Effector memory CD8-positive, alpha-beta T cell (primary cell): ENCODE measurements around the gene ENTPD6.
"Not testable (repeated sequence)": the region's sequence is repeated elsewhere in the genome, so short reads cannot be mapped to it uniquely, and the experiment has no call there.

Experiments used
- ATAC-seq: fragments of 150-1000 bp; cut with Tn5 transposase; replicated peaks from 2 replicates; pipeline ENCODE4 v1.10.0; 2021; ENCODE audit warnings: mild to moderate bottlenecking, moderate library complexity
- DNase-seq, 3 experiments: peaks; one replicate each; pipeline ENCODE4 v3.0.0; 2021
- H3K27ac Mint-ChIP-seq, 2 donors: one replicate each; pipeline ENCODE4 v1.8.0; 2022; ENCODE audit warnings: mild to moderate bottlenecking in 2 of 2, mixed read lengths in 2 of 2, moderate library complexity in 2 of 2
- H3K27me3 Mint-ChIP-seq, 2 donors: one replicate each; pipeline ENCODE4 v1.8.0; 2022; ENCODE audit warnings: mixed read lengths in 2 of 2
- H3K36me3 Mint-ChIP-seq: one replicate; pipeline ENCODE4 v1.8.0; 2022; ENCODE audit warnings: mild to moderate bottlenecking, moderate library complexity, mixed read lengths; ENCODE audit not compliant: insufficient read depth
- H3K4me1 Mint-ChIP-seq, 2 donors: one replicate each; pipeline ENCODE4 v1.8.0; 2022; ENCODE audit warnings: low read depth in 2 of 2, mixed read lengths in 2 of 2
- H3K4me3 Mint-ChIP-seq, 2 donors: one replicate each; pipeline ENCODE4 v1.8.0; 2022; ENCODE audit warnings: mild to moderate bottlenecking in 2 of 2, mixed read lengths in 2 of 2, moderate library complexity in 2 of 2
- H3K9me3 Mint-ChIP-seq, 2 donors: one replicate each; pipeline ENCODE4 v1.8.0; 2022; ENCODE audit warnings: mixed read lengths in 2 of 2

ENTPD6 gene

GRCh38 chr20:25240851-25241658 lies 45.5 kb downstream of the ENTPD6 start:
- H3K27ac Mint-ChIP-seq, H3K4me1 Mint-ChIP-seq, H3K36me3 Mint-ChIP-seq, H3K9me3 Mint-ChIP-seq, DNase-seq, H3K4me3 Mint-ChIP-seq, ATAC-seq: not testable (repeated sequence)
- peaks cover 35 to 68% of the 10 kb centered on the region in 2 donors for H3K27me3 Mint-ChIP-seq

DNA sequence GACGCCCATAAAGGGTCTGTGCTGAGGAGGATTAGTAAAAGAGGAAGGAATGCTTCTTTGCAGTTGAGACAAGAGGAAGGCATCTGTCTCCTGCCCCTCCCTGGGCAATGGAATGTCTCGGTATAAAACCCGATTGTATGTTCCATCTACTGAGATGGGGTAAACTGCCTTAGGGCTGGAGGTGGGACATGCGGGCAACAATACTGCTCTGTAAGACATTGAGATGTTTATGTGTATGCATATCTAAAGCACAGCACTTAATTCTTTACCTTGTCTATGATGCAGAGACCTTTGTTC lies 46.1 kb downstream of the ENTPD6 start:
- H3K4me3 Mint-ChIP-seq, H3K27ac Mint-ChIP-seq, DNase-seq, H3K9me3 Mint-ChIP-seq, H3K36me3 Mint-ChIP-seq, ATAC-seq: not testable (repeated sequence)
- H3K4me1 Mint-ChIP-seq = peaks cover 8 to 10% of the 10 kb centered on the region in 2 donors
- peaks cover 34 to 63% of the 10 kb centered on the region in 2 donors for H3K27me3 Mint-ChIP-seq

DNA sequence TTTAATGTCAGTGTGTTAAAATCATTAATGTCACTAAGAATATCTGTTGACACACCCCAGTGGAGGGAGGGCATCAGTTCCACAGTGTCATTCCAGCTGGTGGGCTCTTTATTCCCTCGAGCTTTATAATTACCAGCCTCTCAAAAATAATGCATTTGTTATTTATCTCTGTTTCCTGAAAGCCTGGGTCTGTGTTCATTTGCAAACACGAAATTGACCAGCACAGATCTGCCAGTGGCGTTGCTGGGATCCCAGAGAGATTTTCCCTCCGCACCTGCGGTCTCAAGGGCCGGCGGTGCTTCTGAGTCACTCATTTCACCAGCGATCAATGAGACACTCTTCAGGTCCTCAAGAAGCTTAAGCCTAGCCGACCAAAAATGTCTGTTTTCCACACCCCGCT lies 46.7 kb downstream of the ENTPD6 start:
- Mint-ChIP-seq H3K4me1 (peaks cover 14 to 15% of the 10 kb centered on the region in 2 donors), H3K36me3 (peaks cover 3% of the 10 kb centered on the region), H3K27ac (no peak overlapping the region), H3K4me3 (no peak overlapping the region), H3K9me3 (no peaks in the 10 kb centered on the region), H3K27me3 (peaks cover 28 to 56% of the 10 kb centered on the region in 2 donors)
- DNase-seq = no peak
- ATAC-seq = no peak

DNA sequence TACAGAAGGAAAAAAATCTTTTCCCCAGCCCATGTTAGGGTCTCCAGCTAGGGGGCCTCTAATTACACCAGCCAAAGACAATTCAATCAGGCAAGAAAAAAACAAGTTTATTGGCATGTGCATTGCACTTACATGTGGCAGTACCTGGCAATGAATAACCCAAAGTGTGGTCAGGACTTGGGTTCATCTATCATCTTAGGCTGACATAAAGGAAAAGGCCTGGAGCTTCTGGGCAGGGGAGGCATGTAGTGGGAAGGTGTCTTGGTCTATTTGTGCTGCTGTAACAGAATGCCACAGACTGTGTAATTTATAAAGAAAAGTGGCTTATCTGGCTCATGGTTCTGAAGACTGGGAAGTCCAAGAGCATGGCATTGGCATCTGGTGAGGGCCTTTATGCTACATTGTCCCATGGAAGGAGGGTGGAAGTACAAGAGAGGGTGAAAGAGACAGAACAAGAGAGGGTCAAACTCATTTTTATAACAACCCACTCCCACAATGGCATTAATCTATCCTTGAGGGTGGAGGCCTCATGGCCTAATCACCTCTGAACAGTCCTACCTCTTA lies 48.0 kb downstream of the ENTPD6 start:
- peaks cover 7 to 8% of the 10 kb centered on the region in 2 donors for H3K4me1 Mint-ChIP-seq
- H3K4me3 Mint-ChIP-seq = no peak overlapping the region
- peaks cover 16 to 44% of the 10 kb centered on the region in 2 donors for H3K27me3 Mint-ChIP-seq
- H3K27ac Mint-ChIP-seq = no peak overlapping the region
- ATAC-seq (no peak), DNase-seq (no peak)
- H3K9me3 Mint-ChIP-seq = no peaks in the 10 kb centered on the region
- peaks cover 8% of the 10 kb centered on the region for H3K36me3 Mint-ChIP-seq

GRCh38 chr20:25244976-25245375 lies 49.5 kb downstream of the ENTPD6 start:
- H3K9me3 Mint-ChIP-seq = no peaks in the 10 kb centered on the region
- DNase-seq (no peak), ATAC-seq (no peak)
- H3K27me3 Mint-ChIP-seq = peaks cover 10 to 32% of the 10 kb centered on the region in 2 donors
- H3K36me3 Mint-ChIP-seq = peaks cover 8% of the 10 kb centered on the region
- H3K4me1 Mint-ChIP-seq = peaks cover 17 to 19% of the 10 kb centered on the region in 2 donors
- no peak overlapping the region for H3K4me3 Mint-ChIP-seq
- no peak overlapping the region for H3K27ac Mint-ChIP-seq

DNA sequence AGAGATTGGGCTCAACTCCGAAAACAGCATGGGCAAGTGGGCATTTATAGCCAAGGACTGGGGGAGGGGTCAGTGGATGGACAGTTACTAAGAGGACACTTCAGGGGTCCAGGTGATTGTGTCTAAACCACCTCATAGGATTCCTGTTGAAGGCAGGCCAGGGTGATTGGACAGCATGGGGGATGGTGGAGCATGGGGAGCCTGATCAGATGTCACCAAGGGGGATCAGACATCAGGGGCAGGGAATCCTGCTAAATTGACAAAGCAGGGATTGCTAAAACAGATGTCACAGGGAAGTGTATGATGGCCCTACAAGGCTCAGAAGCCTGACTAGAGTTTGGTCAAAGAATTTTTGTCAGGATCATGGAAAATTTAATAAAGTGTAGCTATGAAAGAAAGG lies 49.9 kb downstream of the ENTPD6 start:
- Mint-ChIP-seq H3K4me3 (no peak overlapping the region), H3K27ac (no peak overlapping the region), H3K27me3 (peaks cover 10 to 32% of the 10 kb centered on the region in 2 donors), H3K4me1 (peaks cover 18 to 21% of the 10 kb centered on the region in 2 donors), H3K36me3 (peaks cover 8% of the 10 kb centered on the region), H3K9me3 (no peaks in the 10 kb centered on the region)
- no peak for DNase-seq
- no peak for ATAC-seq

DNA sequence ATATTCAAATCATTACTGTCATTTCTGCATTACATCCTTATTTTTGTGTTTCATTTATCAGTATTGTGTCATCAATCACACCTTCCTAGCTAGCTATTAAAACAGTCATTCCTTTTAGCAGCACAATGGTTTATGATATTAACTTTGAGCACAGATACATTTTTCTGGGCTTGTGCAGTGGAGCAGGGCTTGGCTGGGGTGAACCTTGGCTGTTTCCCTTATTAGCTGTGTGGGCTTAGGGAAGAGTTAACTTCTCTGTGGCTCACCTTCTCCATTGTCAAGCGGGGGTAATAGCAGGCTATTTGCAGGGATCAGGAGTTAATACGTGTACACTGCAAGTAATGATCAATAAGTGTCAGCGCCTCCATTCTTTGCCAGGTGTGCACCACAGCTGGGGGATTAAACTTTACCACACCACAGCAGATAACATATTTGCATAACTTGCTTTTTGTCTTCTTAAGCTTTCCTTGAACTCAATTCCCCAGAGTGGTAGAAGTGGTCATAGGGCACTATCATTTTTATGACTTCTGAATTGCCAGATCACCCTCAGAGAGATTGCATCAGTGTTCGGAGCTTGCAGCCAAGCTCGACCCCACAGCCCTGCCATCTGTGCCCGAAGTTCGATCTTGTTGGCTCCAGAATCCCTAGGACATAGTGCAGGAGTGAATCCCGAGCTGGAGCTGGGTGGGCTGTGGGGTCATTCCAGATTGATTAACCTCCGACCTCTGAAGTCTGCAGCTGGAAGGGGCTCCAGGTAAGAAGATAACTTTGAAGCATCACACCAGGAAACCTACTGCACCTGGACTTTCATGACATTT lies 50.9 kb downstream of the ENTPD6 start:
- Mint-ChIP-seq H3K27ac (peak overlapping the region in 1 of 2 donors; percentile 81), H3K9me3 (no peaks in the 10 kb centered on the region), H3K27me3 (peaks cover 10 to 24% of the 10 kb centered on the region in 2 donors), H3K4me1 (peaks cover 21 to 30% of the 10 kb centered on the region in 2 donors), H3K4me3 (peak overlapping the region; percentile 90 to 91), H3K36me3 (peaks cover 8% of the 10 kb centered on the region)
- DNase-seq (no peak), ATAC-seq (no peak)

GRCh38 chr20:25247000-25247517 lies 51.5 kb downstream of the ENTPD6 start:
- Mint-ChIP-seq H3K4me1 (peaks cover 21 to 32% of the 10 kb centered on the region in 2 donors), H3K27ac (peak overlapping the region; percentile 81 to 87), H3K9me3 (no peaks in the 10 kb centered on the region), H3K36me3 (peaks cover 8% of the 10 kb centered on the region), H3K27me3 (peaks cover 4 to 17% of the 10 kb centered on the region in 2 donors), H3K4me3 (peak overlapping the region; percentile 90 to 91)
- ATAC-seq = peak; percentile 3
- peak in 1 of 3 experiments; percentile 3 for DNase-seq

- H3K9me3 Mint-ChIP-seq = no peaks in the 10 kb centered on the region
- peak in 2 of 3 experiments; percentile 21 to 24 for DNase-seq
- peaks cover 8% of the 10 kb centered on the region for H3K36me3 Mint-ChIP-seq
- peak overlapping the region; percentile 90 to 91 for H3K4me3 Mint-ChIP-seq
- peaks cover 26 to 36% of the 10 kb centered on the region in 2 donors for H3K4me1 Mint-ChIP-seq
- ATAC-seq = peak; percentile 30
- peak overlapping the region; percentile 81 to 87 for H3K27ac Mint-ChIP-seq
- peaks cover 0 to 12% of the 10 kb centered on the region in 2 donors for H3K27me3 Mint-ChIP-seq
Measured at GRCh38 chr20:25247518-25247955, 52.0 kb downstream of the ENTPD6 start.

- Mint-ChIP-seq H3K27me3 (peaks cover 0 to 7% of the 10 kb centered on the region in 2 donors), H3K36me3 (peaks cover 8% of the 10 kb centered on the region), H3K4me1 (peaks cover 30 to 36% of the 10 kb centered on the region in 2 donors), H3K9me3 (no peaks in the 10 kb centered on the region), H3K27ac (peak within 1 kb of the TSS; percentile 86 to 87), H3K4me3 (peak within 1 kb of the TSS; percentile 90 to 91)
- DNase-seq (peak; percentile 53 to 66 (median 64)), ATAC-seq (peak; percentile 83)
Measured at GRCh38 chr20:25247956-25248785, 52.7 kb downstream of the ENTPD6 start, which contains the start of gene PYGB. Gene PYGB, plus strand, starts transcription at chr20:25248085. Its CDS starts 94 bp downstream, at chr20:25248179.

GRCh38 chr20:25248786-25249172 lies 53.3 kb downstream of the ENTPD6 start:
- H3K27ac Mint-ChIP-seq = peak overlapping the region; percentile 86 to 87
- H3K36me3 Mint-ChIP-seq = peaks cover 8% of the 10 kb centered on the region
- ATAC-seq = no peak
- peaks cover 30 to 36% of the 10 kb centered on the region in 2 donors for H3K4me1 Mint-ChIP-seq
- no peaks in the 10 kb centered on the region for H3K9me3 Mint-ChIP-seq
- H3K27me3 Mint-ChIP-seq = peaks cover 0 to 1% of the 10 kb centered on the region in 2 donors
- no peak for DNase-seq
- peak overlapping the region; percentile 87 to 91 for H3K4me3 Mint-ChIP-seq

GRCh38 chr20:25249198-25249931 lies 53.9 kb downstream of the ENTPD6 start:
- peaks cover 30 to 37% of the 10 kb centered on the region in 2 donors for H3K4me1 Mint-ChIP-seq
- H3K27me3 Mint-ChIP-seq = no peaks in the 10 kb centered on the region
- H3K27ac Mint-ChIP-seq = peak overlapping the region; percentile 86 to 87
- H3K4me3 Mint-ChIP-seq = peak overlapping the region; percentile 87 to 91
- DNase-seq (no peak), ATAC-seq (no peak)
- H3K36me3 Mint-ChIP-seq = peaks cover 8% of the 10 kb centered on the region
- no peaks in the 10 kb centered on the region for H3K9me3 Mint-ChIP-seq
